ENCODE data around the gene MRPL39. TPM values are rescaled to one million over a fixed set of nuclear protein-coding genes. Genes with fewer than 3 reads are reported as not detected.

Gene MRPL39
- total RNA-seq, 1 donor, result 39.3 TPM

DNA sequence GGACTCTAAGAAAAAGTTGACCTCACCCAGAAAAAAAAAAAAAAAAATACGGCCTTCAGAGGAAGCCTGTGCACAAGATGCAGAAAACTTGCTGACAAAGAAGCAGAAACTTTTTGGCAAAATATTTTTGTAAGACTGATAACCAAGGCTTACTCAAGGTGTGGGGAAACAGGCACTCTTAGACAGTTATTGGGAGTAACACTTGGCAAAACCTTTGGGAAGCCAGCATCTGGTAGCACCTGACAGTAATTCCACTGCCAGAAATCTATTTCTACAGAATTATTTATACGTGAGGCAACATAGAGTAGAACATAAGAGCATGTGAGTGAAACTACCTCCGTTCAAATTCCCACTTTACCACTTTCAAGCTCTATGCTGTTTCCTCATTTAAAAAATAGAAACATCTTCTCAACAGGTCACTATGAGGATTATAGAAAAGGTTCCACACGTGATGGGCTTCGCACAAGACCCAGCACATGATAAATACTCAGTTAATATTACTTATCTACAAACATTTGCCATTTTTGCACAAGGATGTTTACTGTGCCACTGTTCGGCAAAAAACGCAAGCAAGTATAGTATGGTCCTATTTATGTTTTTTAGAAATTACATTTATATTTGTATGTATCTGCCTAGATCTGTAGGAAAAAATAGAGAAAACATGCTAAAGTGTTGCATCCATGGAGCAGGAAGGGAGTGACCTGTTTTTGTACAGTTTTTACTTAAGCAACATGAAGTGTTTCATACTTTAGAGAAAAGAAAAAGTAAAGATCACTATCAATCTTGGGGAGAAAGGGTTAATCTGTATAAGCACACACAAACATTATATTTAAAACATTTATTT is 22.2 kb downstream of the MRPL39 start:
- DNase-seq (ENCODE audit: low read depth), result no peak
- TF ChIP-seq, protein P1, sequence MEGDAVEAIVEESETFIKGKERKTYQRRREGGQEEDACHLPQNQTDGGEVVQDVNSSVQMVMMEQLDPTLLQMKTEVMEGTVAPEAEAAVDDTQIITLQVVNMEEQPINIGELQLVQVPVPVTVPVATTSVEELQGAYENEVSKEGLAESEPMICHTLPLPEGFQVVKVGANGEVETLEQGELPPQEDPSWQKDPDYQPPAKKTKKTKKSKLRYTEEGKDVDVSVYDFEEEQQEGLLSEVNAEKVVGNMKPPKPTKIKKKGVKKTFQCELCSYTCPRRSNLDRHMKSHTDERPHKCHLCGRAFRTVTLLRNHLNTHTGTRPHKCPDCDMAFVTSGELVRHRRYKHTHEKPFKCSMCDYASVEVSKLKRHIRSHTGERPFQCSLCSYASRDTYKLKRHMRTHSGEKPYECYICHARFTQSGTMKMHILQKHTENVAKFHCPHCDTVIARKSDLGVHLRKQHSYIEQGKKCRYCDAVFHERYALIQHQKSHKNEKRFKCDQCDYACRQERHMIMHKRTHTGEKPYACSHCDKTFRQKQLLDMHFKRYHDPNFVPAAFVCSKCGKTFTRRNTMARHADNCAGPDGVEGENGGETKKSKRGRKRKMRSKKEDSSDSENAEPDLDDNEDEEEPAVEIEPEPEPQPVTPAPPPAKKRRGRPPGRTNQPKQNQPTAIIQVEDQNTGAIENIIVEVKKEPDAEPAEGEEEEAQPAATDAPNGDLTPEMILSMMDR (IDR thresholded peaks at IDR 0.05; ENCODE audit: insufficient read depth, low read depth, low read length), result no peak
- no peak overlapping the region for H3K4me3 ChIP-seq (ENCODE audit: low read depth, low read length)

DNA sequence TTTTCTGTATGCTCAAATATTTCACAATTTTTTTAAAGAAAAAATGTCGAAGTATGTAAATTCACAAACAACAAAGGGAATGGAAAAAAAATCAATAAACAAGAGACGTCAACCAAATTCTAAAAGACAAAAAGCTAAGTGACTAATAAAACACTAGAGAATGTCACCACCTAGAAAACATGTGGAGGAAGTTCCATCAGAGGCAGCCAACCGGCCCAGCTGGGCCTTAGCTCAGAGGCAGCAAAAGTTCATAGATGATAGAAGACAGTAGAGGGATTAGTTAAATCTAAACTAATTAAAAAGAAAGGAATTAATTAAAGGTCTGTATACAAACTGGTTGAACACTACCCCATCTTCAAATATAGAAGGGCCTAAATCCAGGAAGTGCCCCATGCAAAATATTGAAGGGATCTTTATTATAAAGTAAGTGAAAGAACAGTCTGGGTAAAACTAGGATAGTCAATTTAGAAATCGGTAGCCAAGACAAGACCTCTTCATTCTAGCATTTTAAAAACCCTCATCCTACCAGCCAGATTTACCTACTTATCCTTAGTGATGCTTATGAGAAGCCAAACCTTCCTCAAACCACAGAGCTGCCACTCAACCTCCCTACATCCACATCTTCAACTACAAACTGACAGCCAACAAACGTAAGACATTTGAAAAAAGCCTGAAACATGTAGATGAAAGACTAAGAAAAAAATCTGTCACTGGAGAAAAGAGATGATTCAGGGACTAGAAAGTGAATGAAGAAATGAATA is 23.7 kb downstream of the MRPL39 start:
- TF ChIP-seq, protein P1 (IDR thresholded peaks at IDR 0.05; ENCODE audit: insufficient read depth, low read depth, low read length), result no peak
- no peak overlapping the region for H3K4me3 ChIP-seq (ENCODE audit: low read depth, low read length)
- no peak for DNase-seq (ENCODE audit: low read depth)

DNA sequence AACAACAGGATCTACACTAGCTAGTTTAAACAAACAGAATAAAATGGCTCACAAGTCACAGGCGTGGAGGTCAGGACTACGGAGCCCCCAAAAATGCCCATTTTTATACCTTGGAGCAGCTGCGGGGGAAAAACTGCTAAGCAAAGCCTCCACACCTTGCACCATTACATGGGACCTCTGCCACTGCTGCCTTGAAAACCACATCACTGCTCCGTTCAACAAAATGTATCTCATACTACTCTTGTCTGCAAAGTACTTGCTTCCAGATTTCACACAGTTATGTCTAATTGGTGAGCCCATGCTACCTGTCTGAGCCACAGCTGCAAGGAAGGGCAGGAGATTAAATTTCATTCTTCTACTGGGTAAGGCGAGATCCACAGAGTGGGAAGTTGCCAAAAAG is 24.4 kb downstream of the MRPL39 start:
- TF ChIP-seq, protein P1 (IDR thresholded peaks at IDR 0.05; ENCODE audit: insufficient read depth, low read depth, low read length), result no peak
- no peak overlapping the region for H3K4me3 ChIP-seq (ENCODE audit: low read depth, low read length)
- DNase-seq (ENCODE audit: low read depth), result no peak

DNA sequence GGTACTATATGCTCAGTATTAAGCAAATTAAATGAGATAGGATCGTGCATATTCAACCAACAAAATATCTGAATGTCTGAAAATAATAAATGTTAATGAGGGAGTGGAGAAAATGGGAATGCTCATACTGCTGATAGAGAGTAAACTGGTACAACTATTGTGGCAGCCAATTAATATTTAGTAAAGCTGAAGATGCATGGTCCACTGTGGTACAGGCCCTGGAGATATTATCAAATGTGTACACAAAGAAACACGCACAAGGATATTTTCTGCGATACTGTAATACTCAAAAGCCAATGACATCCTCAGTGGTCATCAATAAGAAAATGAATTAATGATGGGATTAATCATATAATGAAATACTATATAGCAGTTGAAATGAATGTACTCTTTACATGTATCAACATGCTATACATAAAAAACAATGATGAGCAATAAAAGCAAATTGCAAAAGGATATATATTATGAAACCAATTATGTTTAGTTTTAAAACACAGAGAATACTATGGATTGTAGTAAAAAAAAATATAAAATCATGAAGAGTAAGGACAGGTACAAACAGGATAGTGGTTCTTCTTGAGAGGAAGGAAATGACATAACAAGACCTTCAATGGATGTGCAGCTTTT is 25.0 kb downstream of the MRPL39 start:
- no peak for DNase-seq (ENCODE audit: low read depth)
- H3K4me3 ChIP-seq (ENCODE audit: low read depth, low read length), result no peak overlapping the region
- TF ChIP-seq, protein P1 (IDR thresholded peaks at IDR 0.05; ENCODE audit: insufficient read depth, low read depth, low read length), result no peak

DNA sequence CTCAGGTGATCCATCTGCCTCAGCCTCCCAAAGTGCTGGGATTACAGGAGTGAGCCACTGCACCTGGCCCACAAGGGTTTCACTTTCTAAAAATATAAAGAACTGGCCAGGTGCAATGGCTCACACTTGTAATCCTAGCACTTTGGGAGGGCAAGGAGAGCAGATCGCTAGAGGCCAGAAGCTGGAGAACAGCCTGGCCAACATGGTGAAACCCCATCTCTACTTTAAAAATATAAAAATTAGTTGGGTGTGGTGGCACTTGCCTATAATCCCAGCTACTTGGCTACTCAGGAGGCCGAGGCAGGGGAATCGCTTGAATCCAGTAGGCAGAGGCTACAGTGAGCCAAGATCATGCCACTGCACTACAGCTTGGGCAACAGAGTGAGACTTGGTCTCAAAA is 25.7 kb downstream of the MRPL39 start:
- TF ChIP-seq, protein P1 (IDR thresholded peaks at IDR 0.05; ENCODE audit: insufficient read depth, low read depth, low read length), result no peak
- H3K4me3 ChIP-seq (ENCODE audit: low read depth, low read length), result no peak overlapping the region
- DNase-seq (ENCODE audit: low read depth), result no peak

DNA sequence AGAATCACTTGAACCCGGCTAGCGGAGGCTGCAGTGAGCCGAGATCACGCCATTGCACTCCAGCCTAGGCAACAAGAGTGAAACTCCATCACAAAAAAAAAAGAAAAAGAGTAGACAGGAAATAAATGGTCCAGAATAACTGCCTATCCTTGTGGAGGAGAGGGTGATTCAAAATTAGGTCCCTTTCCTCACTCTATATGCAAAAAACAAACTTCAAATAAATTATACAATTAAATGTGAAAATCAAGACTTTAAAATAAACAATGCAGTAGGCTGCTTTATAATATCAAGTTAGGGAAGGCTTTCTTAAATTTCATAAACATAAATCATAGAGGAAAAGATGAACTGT is 26.4 kb downstream of the MRPL39 start:
- H3K4me3 ChIP-seq (ENCODE audit: low read depth, low read length), result no peak overlapping the region
- TF ChIP-seq, protein P1 (IDR thresholded peaks at IDR 0.05; ENCODE audit: insufficient read depth, low read depth, low read length), result no peak
- DNase-seq (ENCODE audit: low read depth), result no peak
